Gastrocnemius medialis (tissue), 4 donors: Measurements from ENCODE around the gene ANKRD11.

Experiments
- CTCF ChIP-seq, 5 experiments: fragments of 450-650 bp in 3 of 5; fragments of 200-600 bp in 2 of 5; sonication (generic) in 2 of 5; IDR thresholded peaks in 4 of 5; conservative IDR thresholded peaks in 1 of 5; 1 replicate in 4 of 5; 2 replicates in 1 of 5; pipeline ENCODE4 v1.5.1; 2016 to 2019; ENCODE audit warnings: antibody characterized with exemption in 5 of 5, mild to moderate bottlenecking in 3 of 5, moderate library complexity in 3 of 5
- POLR2A ChIP-seq, 2 donors: fragments of 450-650 bp; IDR thresholded peaks; one replicate each; pipeline ENCODE4 v1.6.1; 2017; ENCODE audit warnings: antibody characterized with exemption in 2 of 2, mild to moderate bottlenecking in 2 of 2, moderate library complexity in 2 of 2

GRCh38 chr16:89244754-89245153, 245.6 kb downstream of the ANKRD11 start:
- TF ChIP-seq CTCF (IDR thresholded peaks at IDR 0.05 in 4 of 5, conservative IDR thresholded peaks at IDR 0.05 in 1 of 5) (no peak), POLR2A (IDR thresholded peaks at IDR 0.05) (no peak)
